ENCODE data around the gene MAPKBP1. TPM values are rescaled to one million over a fixed set of nuclear protein-coding genes. Genes with fewer than 3 reads are reported as not detected.
"Not testable (repeated sequence)": the region's sequence is repeated elsewhere in the genome, so short reads cannot be mapped to it uniquely, and the experiment has no call there.

The MAPKBP1 gene
- total RNA-seq = 10 to 100 TPM; 26.5 to 27.9 TPM
- long read RNA-seq, donor 1, partial matches to known transcripts = 4 of 11 reads
- long read RNA-seq, donor 1, other reads (novel, unspliced or antisense) = 7 of 11 reads
- long read RNA-seq, donor 2, partial matches to known transcripts = 5 of 30 reads
- long read RNA-seq, donor 2, other reads (novel, unspliced or antisense) = 25 of 30 reads

DNA sequence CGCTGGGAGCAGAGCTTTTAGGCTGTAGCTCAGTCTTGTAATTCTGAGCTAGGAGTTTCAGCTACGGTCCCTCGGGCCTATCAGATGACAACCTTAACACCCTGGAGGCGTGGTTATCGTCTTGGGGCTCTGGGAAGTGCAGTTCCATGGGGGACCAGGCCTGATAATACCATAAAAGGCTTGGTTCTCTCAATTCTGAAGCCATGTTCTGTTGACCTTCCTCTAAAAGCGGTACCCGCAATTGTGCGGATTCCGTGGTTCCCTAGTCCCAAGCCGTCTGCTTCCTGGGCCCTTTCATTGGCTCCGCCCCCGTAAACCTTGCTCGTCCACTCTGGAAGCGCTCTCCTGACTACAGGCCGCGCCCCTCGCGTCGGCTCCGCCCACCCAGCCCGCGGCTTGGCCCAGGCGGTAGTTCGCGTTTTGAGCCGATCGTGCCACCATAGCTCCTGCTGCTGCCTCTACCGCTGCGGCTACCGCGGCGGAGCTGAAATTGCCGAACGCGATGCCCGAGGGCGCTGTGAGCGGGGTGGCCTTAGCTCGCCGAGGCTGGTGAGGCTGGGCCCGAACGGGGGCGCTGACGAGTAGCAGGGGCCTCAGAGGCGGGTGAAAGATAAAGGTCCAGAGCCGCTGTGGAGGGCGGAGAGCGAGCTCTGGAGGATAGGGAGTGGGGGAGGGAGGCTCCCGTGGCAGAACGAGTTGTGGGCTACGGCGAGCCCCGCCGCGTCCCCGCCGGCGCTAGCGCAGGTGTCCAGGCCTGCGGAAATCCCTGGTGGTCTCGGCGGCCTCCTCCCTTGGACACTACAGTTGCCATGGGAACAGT lies at the start of gene MAPKBP1:
MAPKBP1 (plus strand) TSS at position 423 of the 820 bp plus-strand sequence. CDS start 792 bp downstream, outside the sequence.
- DNase-seq (ENCODE audit: low spot score) = peak; percentile 99
- intact Hi-C loops (cut with DNase I) = loop anchor here (1.0 to 10.0 kb wide), 4 partner anchors 37 to 283 kb away; no protein-coding TSS in a partner anchor

GRCh38 chr15:41727143-41727542 lies 47.1 kb upstream of the MAPKBP1 start:
- no peak for DNase-seq (ENCODE audit: low spot score)
- intact Hi-C loops (cut with DNase I) = loop anchor here in 1 of 2 donors (5.0 kb wide), 1 partner anchor 565 kb away; no protein-coding TSS in a partner anchor

DNA sequence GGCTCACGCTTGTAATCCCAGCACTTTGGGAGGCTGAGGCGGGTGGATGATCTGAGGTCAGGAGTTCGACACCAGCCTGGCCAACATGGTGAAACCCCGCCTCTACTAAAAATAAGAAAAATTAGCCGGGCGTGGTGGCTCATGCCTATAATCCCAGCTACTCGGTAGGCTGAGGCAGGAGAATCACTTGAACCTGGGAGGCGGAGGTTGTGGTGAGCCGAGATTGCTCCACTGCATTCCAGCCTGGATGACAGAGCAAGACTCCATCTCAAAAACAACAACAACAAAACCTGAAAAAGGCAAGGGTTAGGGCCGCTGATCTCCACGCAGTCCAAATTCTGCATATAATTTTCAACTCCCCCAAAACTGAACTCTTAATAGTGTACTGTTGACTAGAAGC lies 46.2 kb upstream of the MAPKBP1 start:
- not testable (repeated sequence) for DNase-seq (ENCODE audit: low spot score)
- intact Hi-C loops (cut with DNase I) = loop anchor here in 1 of 2 donors (5.0 kb wide), 1 partner anchor 564 kb away; no protein-coding TSS in a partner anchor

GRCh38 chr15:41730543-41730942 lies 43.7 kb upstream of the MAPKBP1 start:
- DNase-seq (ENCODE audit: low spot score) = no peak
- intact Hi-C loops (cut with DNase I) = no loop called here

GRCh38 chr15:41732483-41732882 lies 41.8 kb upstream of the MAPKBP1 start:
- intact Hi-C loops (cut with DNase I) = no loop called here

GRCh38 chr15:41734079-41734478 lies 40.2 kb upstream of the MAPKBP1 start:
- intact Hi-C loops (cut with DNase I) = no loop called here
- DNase-seq (ENCODE audit: low spot score) = no peak

More at GRCh38 chr15:41732483-41732882, 41.8 kb upstream of the MAPKBP1 start:
- no peak for DNase-seq (ENCODE audit: low spot score)

- intact Hi-C loops (cut with DNase I) = no loop called here
- DNase-seq (ENCODE audit: low spot score) = no peak
These were observed 39.2 kb upstream of the MAPKBP1 start for GRCh38 chr15:41735046-41735445.

DNA sequence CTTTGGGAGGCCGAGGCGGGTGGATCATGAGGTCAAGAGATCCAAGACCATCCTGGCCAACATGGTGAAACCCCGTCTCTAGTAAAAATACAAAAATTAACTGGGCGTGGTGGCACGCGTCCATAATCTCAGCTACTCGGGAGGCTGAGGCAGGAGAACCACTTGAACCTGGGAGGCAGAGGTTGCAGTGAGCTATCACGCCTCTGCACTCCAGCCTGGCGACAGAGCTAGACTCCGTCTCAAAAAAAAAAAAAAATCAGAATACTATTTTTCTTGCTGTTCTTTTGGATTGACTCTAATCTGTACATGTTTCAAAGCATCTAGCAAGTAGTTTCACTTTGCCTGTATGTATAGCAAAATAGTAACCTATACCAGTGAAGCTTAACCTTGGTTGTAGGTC lies 38.8 kb upstream of the MAPKBP1 start:
- DNase-seq (ENCODE audit: low spot score); intact Hi-C loops (cut with DNase I): not testable (repeated sequence)

GRCh38 chr15:41746802-41747201 lies 27.5 kb upstream of the MAPKBP1 start:
- intact Hi-C loops (cut with DNase I) = no loop called here
- no peak for DNase-seq (ENCODE audit: low spot score)

DNA sequence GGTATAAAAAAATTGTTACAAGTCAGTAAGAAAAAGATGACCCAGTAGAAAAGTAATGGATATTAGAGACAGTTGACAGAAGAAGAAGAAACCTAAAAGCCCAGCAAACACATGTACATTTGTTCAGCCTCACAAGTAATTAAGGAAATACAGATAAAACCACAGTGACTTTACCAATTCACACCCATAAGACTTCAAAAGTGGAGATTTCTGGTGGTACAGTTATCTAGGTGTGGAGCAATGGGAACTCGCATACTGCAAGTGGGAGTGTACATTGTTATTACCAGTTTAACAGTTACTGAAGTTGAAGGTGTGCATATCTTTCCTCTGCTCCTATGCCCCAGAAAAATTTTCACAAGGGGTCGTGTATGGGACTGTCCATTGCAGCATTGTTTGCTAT lies 18.1 kb upstream of the MAPKBP1 start:
- DNase-seq (ENCODE audit: low spot score) = no peak
- intact Hi-C loops (cut with DNase I) = no loop called here

DNA sequence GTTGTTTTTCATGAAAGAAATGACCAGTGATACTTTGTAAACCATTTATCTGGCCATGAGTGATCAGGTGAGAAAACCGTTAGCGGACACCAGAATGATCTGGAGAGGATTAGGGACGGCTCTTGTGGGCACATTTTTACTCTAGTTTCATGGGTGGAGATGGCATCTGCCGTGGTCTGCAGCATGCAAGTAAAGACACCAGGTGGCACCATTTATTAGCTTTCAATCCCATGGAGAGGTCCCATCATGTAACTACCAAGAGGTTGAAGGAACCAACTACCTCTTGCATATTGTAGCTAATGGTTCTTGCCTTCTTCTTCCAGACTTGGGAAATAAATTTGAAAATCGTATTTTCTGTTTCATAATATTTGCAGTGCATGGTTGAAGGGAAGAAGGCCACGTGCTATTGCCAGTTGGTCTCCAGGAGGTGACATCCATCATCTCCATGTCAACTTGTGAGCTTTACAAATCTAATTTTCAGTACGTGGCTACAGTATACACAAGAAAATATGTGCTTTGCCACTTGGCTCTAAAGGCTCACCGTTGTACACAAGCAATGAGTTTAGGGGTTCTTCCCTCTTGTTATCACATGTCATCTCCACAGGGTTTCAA lies 1.5 kb upstream of the MAPKBP1 start:
- no peak for DNase-seq (ENCODE audit: low spot score)

GRCh38 chr15:41773332-41773728 lies 954 bp upstream of the MAPKBP1 start:
- intact Hi-C loops (cut with DNase I) = loop anchor here in 1 of 2 donors (5.0 to 10.0 kb wide), 3 partner anchors 39 to 284 kb away; no protein-coding TSS in a partner anchor
- DNase-seq (ENCODE audit: low spot score) = no peak

More for the DNA sequence above, 1.5 kb upstream of the MAPKBP1 start:
- intact Hi-C loops (cut with DNase I) = loop anchor here in 1 of 2 donors (5.0 to 10.0 kb wide), 3 partner anchors 39 to 284 kb away; no protein-coding TSS in a partner anchor

DNA sequence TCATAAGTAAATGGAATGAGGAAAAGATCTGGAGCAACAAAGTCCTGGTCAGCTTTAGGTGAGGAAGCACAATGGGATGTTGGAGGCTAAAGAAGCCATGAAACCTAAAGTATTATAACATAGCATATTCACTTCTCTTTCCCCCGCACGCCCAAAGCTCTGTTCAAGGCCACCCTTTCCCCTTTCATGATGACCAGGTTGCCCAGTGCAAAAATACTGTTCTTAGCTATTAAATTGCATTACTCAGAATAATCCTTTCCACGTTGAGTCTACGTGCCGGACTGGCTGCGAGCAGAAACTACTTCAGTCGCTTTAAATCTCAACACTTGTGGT lies 589 bp upstream of the MAPKBP1 start:
- intact Hi-C loops (cut with DNase I) = loop anchor here (1.0 to 10.0 kb wide), 4 partner anchors 38 to 284 kb away; no protein-coding TSS in a partner anchor

DNA sequence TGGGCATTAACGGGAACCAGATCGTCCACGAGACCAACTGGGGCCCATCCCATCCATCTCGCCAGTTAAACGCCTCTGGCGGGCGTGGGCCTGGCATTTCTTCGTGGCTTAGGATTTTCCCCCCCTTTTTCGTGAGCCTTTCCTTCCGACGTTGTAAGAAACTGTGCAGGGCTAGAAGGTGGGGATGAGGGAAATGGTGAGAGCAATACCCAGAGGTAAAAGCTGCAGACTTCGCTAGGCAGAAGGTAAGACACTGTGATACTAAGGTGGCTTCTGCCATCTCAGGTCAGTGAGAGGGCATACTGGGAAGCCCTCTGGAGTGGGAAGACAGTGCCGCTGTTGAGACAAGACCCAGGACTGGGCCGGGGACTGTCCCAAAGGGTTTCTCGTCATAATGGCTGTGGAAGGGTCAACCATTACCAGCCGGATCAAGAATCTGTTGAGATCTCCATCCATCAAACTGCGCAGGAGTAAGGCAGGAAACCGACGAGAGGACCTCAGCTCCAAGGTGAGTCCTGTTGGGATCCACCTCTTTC lies 666 bp downstream of the MAPKBP1 start:
- intact Hi-C loops (cut with DNase I) = loop anchor here (1.0 to 10.0 kb wide), 4 partner anchors 36 to 282 kb away; no protein-coding TSS in a partner anchor
- no peak for DNase-seq (ENCODE audit: low spot score)

More for the DNA sequence above, 589 bp upstream of the MAPKBP1 start:
- DNase-seq (ENCODE audit: low spot score) = no peak

DNA sequence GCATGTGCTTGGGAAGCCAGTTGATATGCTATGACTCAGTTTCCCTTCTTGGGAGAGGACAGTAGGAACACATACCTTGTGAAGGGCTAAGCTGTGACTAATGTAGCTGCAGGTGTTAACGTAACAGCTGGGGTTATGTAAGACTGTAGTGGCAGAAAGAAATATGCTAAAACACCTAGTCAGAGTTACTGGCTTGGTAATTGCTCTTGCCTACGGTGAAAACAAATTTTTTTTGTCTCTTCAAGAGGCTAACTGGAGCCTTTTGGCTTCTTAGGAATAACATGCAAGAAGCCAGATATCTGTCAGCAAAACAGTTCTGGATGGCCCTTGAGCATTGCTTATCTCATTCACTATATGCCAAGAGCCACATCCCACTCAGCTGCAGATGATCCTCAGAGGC lies 1.4 kb downstream of the MAPKBP1 start:
- intact Hi-C loops (cut with DNase I) = loop anchor here in 1 of 2 donors (10.0 kb wide), 1 partner anchor 129 kb away; no protein-coding TSS in a partner anchor

GRCh38 chr15:41777421-41777973 lies 3.2 kb downstream of the MAPKBP1 start:
- DNase-seq (ENCODE audit: low spot score) = no peak
- intact Hi-C loops (cut with DNase I) = loop anchor here in 1 of 2 donors (10.0 kb wide), 1 partner anchor 127 kb away; no protein-coding TSS in a partner anchor

More for the DNA sequence above, 1.4 kb downstream of the MAPKBP1 start:
- DNase-seq (ENCODE audit: low spot score) = no peak

DNA sequence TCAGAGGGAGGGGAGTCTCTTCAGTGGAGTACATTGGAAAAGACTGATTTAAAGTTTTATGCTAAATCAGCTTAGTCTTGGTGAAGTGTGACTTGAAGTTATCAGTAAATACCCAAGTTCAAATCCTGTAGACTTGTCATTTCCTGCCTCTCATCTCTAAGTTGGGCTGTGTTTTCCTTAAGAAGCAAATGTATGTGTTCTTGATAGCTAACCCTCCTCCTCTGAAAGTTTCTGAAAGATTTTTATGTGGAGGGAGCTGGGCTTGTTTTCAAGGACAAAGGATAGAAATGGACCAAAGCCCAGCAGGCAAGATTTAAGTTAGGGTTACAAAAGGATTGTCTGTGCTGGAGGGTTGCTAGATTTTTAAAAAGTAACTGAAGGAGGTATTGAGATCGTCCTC lies 4.2 kb downstream of the MAPKBP1 start:
- no peak for DNase-seq (ENCODE audit: low spot score)
- intact Hi-C loops (cut with DNase I) = loop anchor here in 1 of 2 donors (10.0 kb wide), 1 partner anchor 126 kb away; no protein-coding TSS in a partner anchor

GRCh38 chr15:41779662-41780157 lies 5.4 kb downstream of the MAPKBP1 start:
- intact Hi-C loops (cut with DNase I) = loop anchor here in 1 of 2 donors (10.0 kb wide), 1 partner anchor 125 kb away; no protein-coding TSS in a partner anchor
- DNase-seq (ENCODE audit: low spot score) = no peak

DNA sequence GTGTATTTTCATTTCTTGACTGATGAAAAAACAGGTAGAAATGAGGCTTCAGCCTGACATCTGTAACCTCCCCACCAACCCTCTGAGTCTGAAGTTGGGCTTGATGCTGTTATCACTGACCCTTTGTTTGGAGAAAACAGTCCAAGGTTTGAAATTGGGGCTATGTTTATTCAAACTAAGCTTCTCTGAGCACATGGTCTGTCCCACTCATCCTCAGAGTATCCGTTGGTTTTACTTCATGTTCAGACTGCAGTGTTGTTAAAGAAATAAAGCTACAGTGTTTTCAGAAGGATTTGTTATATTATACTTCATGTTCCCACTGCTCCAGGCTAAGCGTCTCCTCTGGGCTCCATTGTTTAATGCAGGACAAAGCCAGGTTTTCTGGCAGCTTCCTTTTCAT lies 6.0 kb downstream of the MAPKBP1 start:
- intact Hi-C loops (cut with DNase I) = no loop called here
- DNase-seq (ENCODE audit: low spot score) = no peak

All from posterior vena cava (tissue), 2 donors.